Transverse colon (tissue), 4 donors: ENCODE results near the gene LEPROT. TPM values are rescaled to one million over a fixed set of nuclear protein-coding genes. Genes with fewer than 3 reads are reported as not detected.
"Not testable (repeated sequence)": the region's sequence is repeated elsewhere in the genome, so short reads cannot be mapped to it uniquely, and the experiment has no call there.

Experiments used
- DNase-seq: peaks from one replicate; pipeline ENCODE4 v3.0.0-alpha.2; 2019
- H3K27ac ChIP-seq, 4 donors: fragments of 200-600 bp; sonication (generic); 2 replicates each; pipeline ENCODE4 v1.5.1; 2016 to 2018; ENCODE audit warnings: inconsistent platforms in 4 of 4
- H3K27me3 ChIP-seq: fragments of 200-600 bp; sonication (generic); 2 replicates; pipeline ENCODE4 v1.5.1; 2017; ENCODE audit warnings: inconsistent platforms
- H3K36me3 ChIP-seq, 4 donors: fragments of 200-600 bp; sonication (generic); 2 replicates each; pipeline ENCODE4 v1.5.1; 2017 to 2019; ENCODE audit warnings: inconsistent platforms in 4 of 4
- H3K4me1 ChIP-seq, 4 donors: fragments of 200-600 bp; sonication (generic); 2 replicates each; pipeline ENCODE4 v1.5.1; 2017 to 2020; ENCODE audit warnings: inconsistent platforms in 4 of 4
- H3K4me3 ChIP-seq, 4 donors: fragments of 200-600 bp; sonication (generic); 1 replicate in 1 of 4; 2 replicates in 3 of 4; pipeline versions ENCODE4 v1.5.1 to v1.6.1; 2017 to 2019; ENCODE audit warnings: inconsistent platforms in 4 of 4
- H3K9me3 ChIP-seq, 2 donors: fragments of 200-600 bp; sonication (generic); 2 replicates each; pipeline ENCODE4 v1.5.1; 2017 to 2019; ENCODE audit warnings: inconsistent platforms in 2 of 2
- EP300 ChIP-seq: sonication (generic); formaldehyde crosslinking; IDR thresholded peaks from one replicate; pipeline ENCODE4 v1.6.1; 2017; ENCODE audit warnings: antibody characterized with exemption, low read depth
- POLR2A ChIP-seq: fragments of 450-650 bp; IDR thresholded peaks from one replicate; pipeline ENCODE4 v1.6.1; 2016; ENCODE audit warnings: antibody characterized with exemption, mild to moderate bottlenecking, moderate library complexity
- POLR2AphosphoS5 ChIP-seq, 3 donors: sonication (generic); formaldehyde crosslinking; IDR thresholded peaks; one replicate each; pipeline ENCODE4 v1.6.1; 2016; ENCODE audit warnings: antibody characterized with exemption in 3 of 3
- WGBS, 2 donors: methylation state at CpG; one replicate each; pipeline ENCODE4 v1.1.5; 2018; ENCODE audit warnings: low coverage in 1 of 2; 5-methylcytosine and 5-hydroxymethylcytosine counted together
- in situ Hi-C, 4 donors: fragments of 200-750 bp; cut with MboI; loops; one replicate each; pipeline versions ENCODE4 v1.15.0 to v1.15.1; 2017; ENCODE audit warnings: low sequenced_read_pairs in 3 of 4, low pct_ligation_motif_present in 1 of 4, low pct_unique_long_range_greater_than_20kb in 1 of 4
- intact Hi-C: fragments of 100-400 bp; cut with DNase I; formaldehyde crosslinking; loops from one replicate; pipeline ENCODE4 v1.15.1; 2023; ENCODE audit warnings: low total_unique reads
- total RNA-seq, 4 donors: library from RNA; depleted of rRNA; stranded (reverse); fragments of >200 nt; gene quantifications; one replicate each; pipeline ENCODE4 v1.1.0, GENCODE V29; 2016
- TF ChIP-seq, protein P1 (sequence below), 5 experiments: fragments of 200-600 bp in 3 of 5; fragments of 450-650 bp in 2 of 5; sonication (generic) in 3 of 5; IDR thresholded peaks; 1 replicate in 2 of 5; 2 replicates in 3 of 5; pipeline ENCODE4 v1.5.1; 2016 to 2017; ENCODE audit warnings: antibody characterized with exemption in 5 of 5, inconsistent platforms in 3 of 5, mild to moderate bottlenecking in 2 of 5, moderate library complexity in 1 of 5

LEPROT gene
- total RNA-seq, 4 donors from 2014 or later = 14.1 to 69.4 (median 36.6) TPM

DNA sequence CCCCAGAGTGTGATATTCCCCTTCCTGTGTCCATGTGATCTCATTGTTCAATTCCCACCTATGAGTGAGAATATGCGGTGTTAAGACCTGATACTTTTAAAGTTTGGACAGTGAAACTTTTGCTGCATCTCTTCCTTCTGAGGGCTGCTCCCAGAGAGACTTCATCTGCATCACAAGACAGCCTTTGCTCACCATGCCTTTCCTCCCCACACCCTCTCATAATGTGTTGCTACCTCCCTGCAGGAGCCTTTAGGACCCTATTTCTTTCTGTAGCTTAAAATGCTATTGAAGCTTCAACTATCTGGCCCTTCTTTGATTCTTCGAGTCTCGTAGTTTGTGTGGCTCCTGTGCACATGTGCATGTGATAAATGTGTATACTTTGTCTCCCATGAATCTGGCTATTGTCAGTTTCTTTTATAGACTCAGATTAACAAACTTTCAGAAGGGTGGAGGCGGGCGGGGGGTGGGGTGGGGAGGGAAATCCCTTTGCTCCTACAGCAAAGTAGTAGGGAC lies 23.7 kb downstream of the LEPROT start:
- whole genome bisulfite sequencing, 2 donors = 27 to 54% methylated on average over 4 to 5 of the region's 5 CpGs
- no peaks in the 10 kb centered on the region for H3K27me3 ChIP-seq
- H3K4me3 ChIP-seq = no peak overlapping the region
- no peaks in the 10 kb centered on the region for H3K4me1 ChIP-seq
- TF ChIP-seq POLR2A (no peak), POLR2AphosphoS5 (IDR thresholded peaks at IDR 0.05) (no peak), EP300 (no peak)
- TF ChIP-seq, protein P1, sequence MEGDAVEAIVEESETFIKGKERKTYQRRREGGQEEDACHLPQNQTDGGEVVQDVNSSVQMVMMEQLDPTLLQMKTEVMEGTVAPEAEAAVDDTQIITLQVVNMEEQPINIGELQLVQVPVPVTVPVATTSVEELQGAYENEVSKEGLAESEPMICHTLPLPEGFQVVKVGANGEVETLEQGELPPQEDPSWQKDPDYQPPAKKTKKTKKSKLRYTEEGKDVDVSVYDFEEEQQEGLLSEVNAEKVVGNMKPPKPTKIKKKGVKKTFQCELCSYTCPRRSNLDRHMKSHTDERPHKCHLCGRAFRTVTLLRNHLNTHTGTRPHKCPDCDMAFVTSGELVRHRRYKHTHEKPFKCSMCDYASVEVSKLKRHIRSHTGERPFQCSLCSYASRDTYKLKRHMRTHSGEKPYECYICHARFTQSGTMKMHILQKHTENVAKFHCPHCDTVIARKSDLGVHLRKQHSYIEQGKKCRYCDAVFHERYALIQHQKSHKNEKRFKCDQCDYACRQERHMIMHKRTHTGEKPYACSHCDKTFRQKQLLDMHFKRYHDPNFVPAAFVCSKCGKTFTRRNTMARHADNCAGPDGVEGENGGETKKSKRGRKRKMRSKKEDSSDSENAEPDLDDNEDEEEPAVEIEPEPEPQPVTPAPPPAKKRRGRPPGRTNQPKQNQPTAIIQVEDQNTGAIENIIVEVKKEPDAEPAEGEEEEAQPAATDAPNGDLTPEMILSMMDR (IDR thresholded peaks at IDR 0.05) = no peak
- in situ Hi-C loops (loop anchor here in 2 of 4 donors (25.0 kb wide), 1 partner anchor 243 kb away; no protein-coding TSS in a partner anchor), intact Hi-C loops (no loop called here)
- no peak overlapping the region for H3K27ac ChIP-seq
- no peak for DNase-seq
- H3K9me3 ChIP-seq = no peaks in the 10 kb centered on the region
- no peaks in the 10 kb centered on the region for H3K36me3 ChIP-seq

DNA sequence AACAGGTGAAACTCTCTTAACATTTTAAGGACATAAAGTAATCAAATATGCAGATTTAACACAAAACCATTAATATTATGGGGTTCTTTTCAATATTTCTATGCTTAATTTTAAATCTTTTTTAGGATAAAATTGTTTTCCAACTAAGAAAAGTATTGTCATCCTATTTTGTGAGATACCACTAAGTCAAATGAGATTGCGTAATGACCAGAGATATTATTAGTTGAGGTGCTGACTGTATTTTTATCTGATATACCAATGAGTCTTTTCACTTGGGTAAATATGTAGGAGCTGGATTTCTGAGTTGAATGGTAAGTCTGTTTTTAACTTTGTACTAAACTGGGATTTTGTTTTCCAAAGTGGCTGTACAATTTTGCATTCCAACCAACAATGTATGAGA lies 25.4 kb downstream of the LEPROT start:
- Histone ChIP-seq H3K27ac (no peak overlapping the region), H3K36me3 (no peaks in the 10 kb centered on the region), H3K4me3 (no peak overlapping the region), H3K9me3 (no peaks in the 10 kb centered on the region), H3K4me1 (no peaks in the 10 kb centered on the region), H3K27me3 (no peaks in the 10 kb centered on the region)
- no peak for TF ChIP-seq POLR2A
- TF ChIP-seq EP300 = no peak
- TF ChIP-seq, protein P1 (IDR thresholded peaks at IDR 0.05) = no peak
- TF ChIP-seq POLR2AphosphoS5 (IDR thresholded peaks at IDR 0.05) = no peak
- intact Hi-C loops (no loop called here), in situ Hi-C loops (loop anchor here in 2 of 4 donors (25.0 kb wide), 1 partner anchor 241 kb away; no protein-coding TSS in a partner anchor)
- WGBS, 2 donors = 87 to 98% methylated on average over 1 of the region's 1 CpG
- no peak for DNase-seq

GRCh38 chr1:65449214-65449823 lies 28.9 kb downstream of the LEPROT start:
- no peak for DNase-seq
- in situ Hi-C loops (loop anchor here in 2 of 4 donors (25.0 kb wide), 1 partner anchor 238 kb away; no protein-coding TSS in a partner anchor), intact Hi-C loops (no loop called here)
- Histone ChIP-seq H3K36me3 (no peaks in the 10 kb centered on the region), H3K4me1 (no peaks in the 10 kb centered on the region), H3K27ac (no peak overlapping the region), H3K9me3 (no peaks in the 10 kb centered on the region), H3K27me3 (no peaks in the 10 kb centered on the region), H3K4me3 (no peak overlapping the region)
- 83 to 88% methylated on average over 1 to 3 of the region's 4 CpGs for WGBS, 2 donors
- no peak for TF ChIP-seq EP300
- TF ChIP-seq, protein P1 (IDR thresholded peaks at IDR 0.05) = no peak
- no peak for TF ChIP-seq POLR2A
- no peak for TF ChIP-seq POLR2AphosphoS5 (IDR thresholded peaks at IDR 0.05)

- intact Hi-C loops, H3K4me3 ChIP-seq, H3K27me3 ChIP-seq, H3K27ac ChIP-seq, H3K4me1 ChIP-seq, in situ Hi-C loops, H3K9me3 ChIP-seq, H3K36me3 ChIP-seq, DNase-seq: not testable (repeated sequence)
- WGBS, 2 donors = 76% methylated on average over 10 of the region's 10 CpGs; no CpG with 5 or more reads in 1 of the 2 donors
These were observed 35.2 kb downstream of the LEPROT start for GRCh38 chr1:65455678-65456077.

GRCh38 chr1:65456481-65456880 lies 36.0 kb downstream of the LEPROT start:
- H3K4me3 ChIP-seq = no peak overlapping the region
- intact Hi-C loops = no loop called here
- H3K4me1 ChIP-seq = no peaks in the 10 kb centered on the region
- DNase-seq = no peak
- TF ChIP-seq, protein P1 (IDR thresholded peaks at IDR 0.05) = no peak
- no peak for TF ChIP-seq EP300
- no peak for TF ChIP-seq POLR2A
- no peak for TF ChIP-seq POLR2AphosphoS5 (IDR thresholded peaks at IDR 0.05)
- in situ Hi-C loops = no loop called here
- H3K27ac ChIP-seq = no peak overlapping the region
- no peaks in the 10 kb centered on the region for H3K9me3 ChIP-seq
- no peaks in the 10 kb centered on the region for H3K27me3 ChIP-seq
- H3K36me3 ChIP-seq = no peaks in the 10 kb centered on the region
